H9 (cell line): ENCODE data around the gene RAB11B. TPM values are rescaled to one million over a fixed set of nuclear protein-coding genes. Genes with fewer than 3 reads are reported as not detected.

Experiments used
- DNase-seq: peaks from one replicate; pipeline ENCODE4 v3.0.0-alpha.2; 2017
- H2AFZ ChIP-seq: one replicate; pipeline ENCODE4 v1.6.1; 2013; ENCODE audit warnings: mild to moderate bottlenecking, low read length, control low read depth, moderate library complexity
- H2AK5ac ChIP-seq: 2 replicates; pipeline ENCODE4 v1.6.1; 2013; ENCODE audit warnings: low read length, control low read depth, mixed read lengths; ENCODE audit not compliant: insufficient read length
- H2BK120ac ChIP-seq: one replicate; pipeline ENCODE4 v1.6.1; 2013; ENCODE audit warnings: low read depth, mild to moderate bottlenecking, low read length, control low read depth, inconsistent platforms; ENCODE audit not compliant: poor library complexity, severe bottlenecking
- H2BK12ac ChIP-seq: 2 replicates; pipeline ENCODE4 v1.6.1; 2013; ENCODE audit warnings: low read length, control low read depth, mixed read lengths, low read depth; ENCODE audit not compliant: insufficient read length
- H2BK15ac ChIP-seq: 2 replicates; pipeline ENCODE4 v1.6.1; 2013; ENCODE audit warnings: low read depth, low read length, control low read depth
- H2BK20ac ChIP-seq: one replicate; pipeline ENCODE4 v1.6.1; 2013; ENCODE audit warnings: low read depth, mild to moderate bottlenecking, low read length, control low read depth, inconsistent platforms; ENCODE audit not compliant: poor library complexity, severe bottlenecking
- H2BK5ac ChIP-seq: 2 replicates; pipeline ENCODE4 v1.6.1; 2013; ENCODE audit warnings: low read length, control low read depth, mixed read lengths; ENCODE audit not compliant: insufficient read length
- H3K14ac ChIP-seq: 2 replicates; pipeline ENCODE4 v1.6.1; 2013; ENCODE audit warnings: low read length, control low read depth; ENCODE audit not compliant: insufficient read depth
- H3K18ac ChIP-seq: 2 replicates; pipeline ENCODE4 v1.6.1; 2013; ENCODE audit warnings: low read depth, mild to moderate bottlenecking, mixed read lengths, low read length, control low read depth; ENCODE audit not compliant: insufficient read length
- H3K23ac ChIP-seq: 2 replicates; pipeline ENCODE4 v1.6.1; 2013; ENCODE audit warnings: low read length, control low read depth, mixed read lengths, low read depth; ENCODE audit not compliant: insufficient read length
- H3K23me2 ChIP-seq: 2 replicates; pipeline ENCODE4 v1.6.1; 2013; ENCODE audit warnings: low read depth, mild to moderate bottlenecking, mixed read lengths, low read length, control low read depth; ENCODE audit not compliant: insufficient read length, poor library complexity, severe bottlenecking
- H3K27ac ChIP-seq: 2 replicates; pipeline ENCODE4 v1.5.1; 2013; ENCODE audit warnings: low read length, control low read depth, mixed read lengths, low read depth; ENCODE audit not compliant: insufficient read length
- H3K27me3 ChIP-seq: 2 replicates; pipeline ENCODE4 v1.6.1; 2013; ENCODE audit warnings: low read length, control low read depth, inconsistent platforms; ENCODE audit not compliant: insufficient read depth
- H3K4ac ChIP-seq: 2 replicates; pipeline ENCODE4 v1.6.1; 2013; ENCODE audit warnings: low read depth, mild to moderate bottlenecking, control low read depth, inconsistent platforms, low read length, moderate library complexity
- H3K4me1 ChIP-seq: 2 replicates; pipeline ENCODE4 v1.6.1; 2013; ENCODE audit warnings: low read length, control low read depth, inconsistent platforms; ENCODE audit not compliant: insufficient read depth
- H3K4me2 ChIP-seq: 2 replicates; pipeline ENCODE4 v1.6.1; 2013; ENCODE audit warnings: low read length, control low read depth, mixed read lengths; ENCODE audit not compliant: insufficient read length, insufficient read depth
- H3K56ac ChIP-seq: 2 replicates; pipeline ENCODE4 v1.6.1; 2013; ENCODE audit warnings: low read depth, mild to moderate bottlenecking, mixed read lengths, low read length, control low read depth; ENCODE audit not compliant: insufficient read length
- H3K79me1 ChIP-seq: 2 replicates; pipeline ENCODE4 v1.6.1; 2013; ENCODE audit warnings: low read depth, mild to moderate bottlenecking, moderate library complexity, low read length, control low read depth, inconsistent platforms; ENCODE audit not compliant: insufficient read depth, poor library complexity, severe bottlenecking
- H3K79me2 ChIP-seq: 2 replicates; pipeline ENCODE4 v1.6.1; 2013; ENCODE audit warnings: low read length, control low read depth, inconsistent platforms; ENCODE audit not compliant: insufficient read depth
- H3K9ac ChIP-seq: 2 replicates; pipeline ENCODE4 v1.6.1; 2013; ENCODE audit warnings: low read length, control low read depth, mixed read lengths; ENCODE audit not compliant: insufficient read length; ENCODE audit errors: extremely low read depth
- H3K9me3 ChIP-seq: one replicate; pipeline ENCODE4 v1.6.1; 2013; ENCODE audit warnings: low read depth, low read length, inconsistent platforms; ENCODE audit not compliant: control insufficient read depth
- H3T11ph ChIP-seq: one replicate; pipeline ENCODE4 v1.6.1; 2013; ENCODE audit warnings: mild to moderate bottlenecking, low read length, control low read depth, inconsistent platforms
- H4K20me1 ChIP-seq: one replicate; pipeline ENCODE4 v1.6.1; 2013; ENCODE audit not compliant: control insufficient read depth, insufficient read length, insufficient read depth
- H4K5ac ChIP-seq: 2 replicates; pipeline ENCODE4 v1.6.1; 2013; ENCODE audit warnings: low read depth, mild to moderate bottlenecking, mixed read lengths, low read length, control low read depth; ENCODE audit not compliant: insufficient read length
- H4K8ac ChIP-seq: replicated peaks from 2 replicates; pipeline ENCODE4 v1.6.1; 2013; ENCODE audit warnings: low read length, control low read depth, mixed read lengths, low read depth; ENCODE audit not compliant: insufficient read length
- H4K91ac ChIP-seq: 2 replicates; pipeline ENCODE4 v1.6.1; 2013; ENCODE audit warnings: low read depth, mild to moderate bottlenecking, moderate library complexity, mixed read lengths, low read length, control low read depth; ENCODE audit not compliant: insufficient read length
- H3K27ac Mint-ChIP-seq, 3 experiments: 2 replicates in 2 of 3; 3 replicates in 1 of 3; pipeline ENCODE4 v1.8.0; 2020 to 2021; ENCODE audit warnings: mixed read lengths in 3 of 3, mild to moderate bottlenecking in 1 of 3, moderate library complexity in 1 of 3
- H3K27me3 Mint-ChIP-seq: 2 replicates; pipeline ENCODE4 v1.8.0; 2021; ENCODE audit warnings: low read depth, mild to moderate bottlenecking, moderate library complexity, mixed read lengths
- H3K36me3 Mint-ChIP-seq, 3 experiments: 2 replicates in 2 of 3; 3 replicates in 1 of 3; pipeline ENCODE4 v1.8.0; 2020 to 2021; ENCODE audit warnings: low read depth in 3 of 3, mixed read lengths in 3 of 3; ENCODE audit not compliant: insufficient read depth in 1 of 3
- H3K4me1 Mint-ChIP-seq, 2 experiments: 2 replicates each; pipeline ENCODE4 v1.8.0; 2020; ENCODE audit warnings: mixed read lengths in 2 of 2
- H3K4me3 Mint-ChIP-seq, 2 experiments: 2 replicates in 1 of 2; 3 replicates in 1 of 2; pipeline ENCODE4 v1.8.0; 2020 to 2021; ENCODE audit warnings: mild to moderate bottlenecking in 2 of 2, mixed read lengths in 2 of 2, moderate library complexity in 1 of 2
- H3K9me3 Mint-ChIP-seq, 2 experiments: 2 replicates in 1 of 2; 3 replicates in 1 of 2; pipeline ENCODE4 v1.8.0; 2020; ENCODE audit warnings: mild to moderate bottlenecking in 2 of 2, mixed read lengths in 2 of 2, moderate library complexity in 1 of 2
- CTCF ChIP-seq: fragments of 200-600 bp; sonication (generic); conservative IDR thresholded peaks from 3 replicates; pipeline ENCODE4 v1.8.0; 2021; ENCODE audit warnings: antibody characterized with exemption, mild to moderate bottlenecking
- WGBS: extraction: QIAGEN DNeasy Blood & Tissue Kit; methylation state at CpG from one replicate; pipeline ENCODE4 v1.1.7; 2013; ENCODE audit warnings: missing lambda C conversion rate, low lambda C conversion rate, mixed read lengths; ENCODE audit not compliant: insufficient read length; ENCODE audit errors: extremely low coverage; 5-methylcytosine and 5-hydroxymethylcytosine counted together
- total RNA-seq: library from RNA; stranded (reverse); gene quantifications from 2 replicates; pipeline ENCODE4 v1.2.1, GENCODE V29; 2021

RAB11B gene
- total RNA-seq, 1 experiment from 2014 or later = 106 TPM

DNA sequence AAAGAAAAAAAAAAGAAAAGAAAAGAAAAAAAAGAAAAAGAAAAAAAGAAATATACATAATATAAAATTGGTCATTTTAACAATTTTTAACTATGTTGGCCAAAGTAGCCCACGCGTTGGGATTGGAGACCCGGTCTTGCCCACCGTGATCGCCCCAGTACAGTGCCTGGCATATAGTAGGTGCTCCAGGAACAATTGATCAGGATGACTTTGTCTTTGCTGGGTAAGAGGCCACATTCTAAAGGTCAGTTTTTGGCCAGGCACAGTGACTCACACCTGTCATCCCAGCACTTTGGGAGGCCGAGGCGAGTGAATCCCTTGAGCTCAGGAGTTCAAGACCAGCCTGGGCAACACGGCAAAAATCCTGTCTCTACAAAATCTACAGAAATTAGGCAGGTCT is 30.0 kb upstream of the RAB11B start:
- Histone ChIP-seq H2BK15ac (no peak overlapping the region), H3K18ac (no peak overlapping the region), H4K5ac (no peak overlapping the region), H2AK5ac (no peak overlapping the region), H3K9me3 (no peaks in the 10 kb centered on the region), H3K79me1 (no peaks in the 10 kb centered on the region), H3K14ac (no peak overlapping the region), H2BK12ac (no peak overlapping the region), H4K8ac (no peak overlapping the region), H3K27ac (no peak overlapping the region), H3K27me3 (no peaks in the 10 kb centered on the region; the same call in 1 of the 2 replicates), H2BK120ac (no peak overlapping the region), H3K9ac (no peak overlapping the region), H3K4me2 (no peak overlapping the region), H3T11ph (no peak overlapping the region), H2BK20ac (no peak overlapping the region), H3K4me1 (no peaks in the 10 kb centered on the region), H4K20me1 (no peaks in the 10 kb centered on the region), H3K79me2 (no peaks in the 10 kb centered on the region), H3K56ac (no peak overlapping the region), H2BK5ac (no peak overlapping the region), H3K23ac (no peak overlapping the region), H4K91ac (no peak overlapping the region), H3K23me2 (peaks cover 6% of the 10 kb centered on the region), H3K4ac (no peak overlapping the region), H2AFZ (no peak overlapping the region)
- Mint-ChIP-seq H3K9me3 (peaks cover 0 to 3% of the 10 kb centered on the region in 2 experiments; a peak in 2 of 5 replicates), H3K36me3 (no peaks in the 10 kb centered on the region), H3K27me3 (peaks cover 33% of the 10 kb centered on the region), H3K4me3 (no peak overlapping the region), H3K4me1 (peaks cover 7 to 8% of the 10 kb centered on the region in 2 experiments), H3K27ac (no peak overlapping the region)
- TF ChIP-seq CTCF = no peak
- WGBS = no CpG with 5 or more reads among the region's 8 CpGs
- DNase-seq = no peak
